ENCODE measurements around the gene SNX25.

- TF ChIP-seq POLR2A (IDR thresholded peaks at IDR 0.05) (no peak), POLR2AphosphoS5 (IDR thresholded peaks at IDR 0.05) (no peak)
Measured at GRCh38 chr4:185217408-185217975, 8.1 kb downstream of the SNX25 start.
